Measurements from ENCODE around the gene PLCH2.

GRCh38 chr1:2442661-2443060 lies 33.4 kb upstream of the PLCH2 start:
- no peak for TF ChIP-seq MXI1 (conservative IDR thresholded peaks at IDR 0.05; ENCODE audit: poor library complexity, severe bottlenecking)
- TF ChIP-seq CTCF (IDR thresholded peaks at IDR 0.05; ENCODE audit: poor library complexity, severe bottlenecking) = no peak
- TF ChIP-seq REST (IDR thresholded peaks at IDR 0.05; ENCODE audit: borderline replicate concordance) = no peak
